Bronchial epithelial cell (primary cell): Measurements from ENCODE around the gene TNS2. TPM values are rescaled to one million over a fixed set of nuclear protein-coding genes. Genes with fewer than 3 reads are reported as not detected.

Experiments
- DNase-seq: peaks from one replicate; pipeline ENCODE4 v3.0.0-alpha.2; 2010; ENCODE audit warnings: low read depth
- FAIRE-seq: peaks from 2 replicates; lab custom pipeline; 2011; peaks lifted over from hg19 to GRCh38; lab: Jason Lieb, UNC
- H3K27me3 ChIP-seq: 2 replicates; pipeline ENCODE4 v1.5.1; 2011; ENCODE audit warnings: low read length; ENCODE audit not compliant: control insufficient read depth, insufficient read depth
- H3K36me3 ChIP-seq: 2 replicates; pipeline ENCODE4 v1.5.1; 2011; ENCODE audit warnings: low read length; ENCODE audit not compliant: control insufficient read depth, insufficient read depth
- H3K4me3 ChIP-seq: 2 replicates; pipeline ENCODE4 v1.5.1; 2011; ENCODE audit warnings: mild to moderate bottlenecking, low read depth, low read length, control low read depth
- total RNA-seq: library from RNA; depleted of rRNA; stranded (reverse); fragments of >200 nt; gene quantifications from 2 replicates; pipeline ENCODE4 v1.2.1, GENCODE V29; 2014
- TF ChIP-seq, protein P1 (sequence below): IDR thresholded peaks from 2 replicates; pipeline ENCODE4 v1.5.1; 2011; ENCODE audit warnings: mild to moderate bottlenecking, moderate library complexity, low read length, control low read depth, inconsistent platforms; ENCODE audit not compliant: insufficient read depth, severe bottlenecking

The TNS2 gene
- total RNA-seq, 1 donor from 2014 or later: 1.3 TPM

DNA sequence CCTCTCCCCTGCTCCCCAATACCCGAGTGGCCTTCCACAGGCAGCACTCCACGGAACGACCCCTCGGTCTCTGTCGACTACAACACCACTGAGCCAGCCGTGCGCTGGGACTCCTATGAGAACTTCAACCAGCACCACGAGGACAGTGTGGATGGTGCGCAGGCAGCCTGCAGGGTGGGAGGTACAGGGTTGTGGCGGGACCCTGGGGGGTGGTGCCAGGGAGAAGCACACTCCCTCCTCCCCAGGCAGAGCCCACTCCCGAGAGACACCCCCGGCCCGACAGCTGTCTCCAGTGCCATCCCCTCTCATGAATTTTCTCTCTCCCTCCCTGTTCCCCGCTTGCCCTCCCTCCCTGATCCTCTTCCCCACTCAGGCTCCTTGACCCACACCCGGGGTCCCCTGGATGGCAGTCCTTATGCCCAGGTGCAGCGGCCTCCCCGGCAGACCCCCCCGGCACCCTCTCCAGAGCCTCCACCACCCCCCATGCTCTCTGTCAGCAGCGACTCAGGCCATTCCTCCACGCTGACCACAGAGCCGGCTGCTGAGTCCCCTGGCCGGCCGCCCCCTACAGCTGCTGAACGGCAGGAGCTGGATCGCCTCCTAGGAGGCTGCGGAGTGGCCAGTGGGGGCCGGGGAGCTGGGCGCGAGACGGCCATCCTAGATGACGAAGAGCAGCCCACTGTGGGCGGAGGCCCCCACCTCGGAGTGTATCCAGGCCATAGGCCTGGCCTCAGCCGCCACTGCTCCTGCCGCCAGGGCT lies 9.0 kb downstream of the TNS2 start:
- DNase-seq (no peak), FAIRE-seq (no peak)
- no peaks in the 10 kb centered on the region for H3K27me3 ChIP-seq
- H3K4me3 ChIP-seq: no peak overlapping the region
- H3K36me3 ChIP-seq: peaks cover 8% of the 10 kb centered on the region
- TF ChIP-seq, protein P1, sequence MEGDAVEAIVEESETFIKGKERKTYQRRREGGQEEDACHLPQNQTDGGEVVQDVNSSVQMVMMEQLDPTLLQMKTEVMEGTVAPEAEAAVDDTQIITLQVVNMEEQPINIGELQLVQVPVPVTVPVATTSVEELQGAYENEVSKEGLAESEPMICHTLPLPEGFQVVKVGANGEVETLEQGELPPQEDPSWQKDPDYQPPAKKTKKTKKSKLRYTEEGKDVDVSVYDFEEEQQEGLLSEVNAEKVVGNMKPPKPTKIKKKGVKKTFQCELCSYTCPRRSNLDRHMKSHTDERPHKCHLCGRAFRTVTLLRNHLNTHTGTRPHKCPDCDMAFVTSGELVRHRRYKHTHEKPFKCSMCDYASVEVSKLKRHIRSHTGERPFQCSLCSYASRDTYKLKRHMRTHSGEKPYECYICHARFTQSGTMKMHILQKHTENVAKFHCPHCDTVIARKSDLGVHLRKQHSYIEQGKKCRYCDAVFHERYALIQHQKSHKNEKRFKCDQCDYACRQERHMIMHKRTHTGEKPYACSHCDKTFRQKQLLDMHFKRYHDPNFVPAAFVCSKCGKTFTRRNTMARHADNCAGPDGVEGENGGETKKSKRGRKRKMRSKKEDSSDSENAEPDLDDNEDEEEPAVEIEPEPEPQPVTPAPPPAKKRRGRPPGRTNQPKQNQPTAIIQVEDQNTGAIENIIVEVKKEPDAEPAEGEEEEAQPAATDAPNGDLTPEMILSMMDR: no peak

DNA sequence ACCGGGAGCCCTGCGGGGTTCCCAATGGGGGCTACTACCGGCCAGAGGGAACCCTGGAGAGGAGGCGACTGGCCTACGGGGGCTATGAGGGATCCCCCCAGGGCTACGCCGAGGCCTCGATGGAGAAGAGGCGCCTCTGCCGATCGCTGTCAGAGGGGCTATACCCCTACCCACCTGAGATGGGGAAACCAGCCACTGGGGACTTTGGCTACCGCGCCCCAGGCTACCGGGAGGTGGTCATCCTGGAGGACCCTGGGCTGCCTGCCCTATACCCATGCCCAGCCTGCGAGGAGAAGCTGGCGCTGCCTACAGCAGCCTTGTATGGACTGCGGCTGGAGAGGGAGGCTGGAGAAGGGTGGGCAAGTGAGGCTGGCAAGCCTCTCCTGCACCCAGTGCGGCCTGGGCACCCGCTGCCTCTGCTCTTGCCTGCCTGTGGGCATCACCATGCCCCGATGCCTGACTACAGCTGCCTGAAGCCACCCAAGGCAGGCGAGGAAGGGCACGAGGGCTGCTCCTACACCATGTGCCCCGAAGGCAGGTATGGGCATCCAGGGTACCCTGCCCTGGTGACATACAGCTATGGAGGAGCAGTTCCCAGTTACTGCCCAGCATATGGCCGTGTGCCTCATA lies 9.7 kb downstream of the TNS2 start:
- FAIRE-seq: no peak
- peaks cover 8% of the 10 kb centered on the region for H3K36me3 ChIP-seq
- H3K27me3 ChIP-seq: no peaks in the 10 kb centered on the region
- TF ChIP-seq, protein P1: no peak
- H3K4me3 ChIP-seq: no peak overlapping the region
- no peak for DNase-seq

DNA sequence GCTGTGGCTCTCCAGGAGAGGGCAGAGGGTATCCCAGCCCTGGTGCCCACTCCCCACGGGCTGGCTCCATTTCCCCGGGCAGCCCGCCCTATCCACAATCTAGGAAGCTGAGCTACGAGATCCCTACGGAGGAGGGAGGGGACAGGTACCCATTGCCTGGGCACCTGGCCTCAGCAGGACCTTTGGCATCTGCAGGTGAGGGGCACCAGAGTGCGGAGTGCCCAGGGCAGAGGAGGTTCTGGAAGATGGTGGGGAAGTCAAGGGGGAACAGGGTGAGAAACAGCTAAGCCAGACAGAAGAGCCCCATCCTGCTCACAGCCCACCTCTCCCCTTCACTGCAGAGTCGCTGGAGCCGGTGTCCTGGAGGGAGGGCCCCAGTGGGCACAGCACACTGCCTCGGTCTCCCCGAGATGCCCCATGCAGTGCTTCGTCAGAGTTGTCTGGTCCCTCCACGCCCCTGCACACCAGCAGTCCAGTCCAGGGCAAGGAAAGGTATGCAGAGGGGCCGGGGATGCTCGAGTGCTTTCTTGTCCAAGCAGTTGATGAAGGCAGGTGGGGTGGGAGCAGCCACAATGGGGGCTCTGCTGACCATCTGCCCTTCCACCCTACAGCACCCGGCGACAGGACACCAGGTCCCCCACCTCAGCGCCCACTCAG lies 10.3 kb downstream of the TNS2 start:
- H3K36me3 ChIP-seq: peaks cover 12% of the 10 kb centered on the region
- FAIRE-seq (no peak), DNase-seq (no peak)
- TF ChIP-seq, protein P1: no peak
- no peaks in the 10 kb centered on the region for H3K27me3 ChIP-seq
- no peak overlapping the region for H3K4me3 ChIP-seq

DNA sequence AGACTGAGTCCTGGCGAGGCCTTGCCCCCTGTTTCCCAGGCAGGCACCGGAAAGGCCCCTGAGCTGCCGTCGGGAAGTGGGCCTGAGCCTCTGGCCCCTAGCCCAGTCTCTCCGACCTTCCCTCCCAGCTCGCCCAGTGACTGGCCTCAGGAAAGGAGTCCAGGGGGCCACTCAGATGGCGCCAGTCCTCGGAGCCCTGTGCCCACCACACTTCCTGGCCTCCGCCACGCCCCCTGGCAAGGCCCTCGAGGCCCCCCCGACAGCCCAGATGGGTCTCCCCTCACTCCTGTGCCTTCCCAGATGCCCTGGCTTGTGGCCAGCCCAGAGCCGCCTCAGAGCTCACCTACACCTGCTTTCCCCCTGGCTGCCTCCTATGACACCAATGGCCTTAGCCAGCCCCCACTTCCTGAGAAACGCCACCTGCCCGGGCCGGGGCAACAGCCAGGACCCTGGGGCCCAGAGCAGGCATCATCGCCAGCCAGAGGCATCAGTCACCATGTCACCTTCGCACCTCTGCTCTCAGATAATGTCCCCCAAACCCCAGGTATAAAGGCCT lies 10.9 kb downstream of the TNS2 start:
- Histone ChIP-seq H3K36me3 (peaks cover 14% of the 10 kb centered on the region), H3K4me3 (no peak overlapping the region), H3K27me3 (no peaks in the 10 kb centered on the region)
- FAIRE-seq (no peak), DNase-seq (no peak)
- TF ChIP-seq, protein P1: no peak

DNA sequence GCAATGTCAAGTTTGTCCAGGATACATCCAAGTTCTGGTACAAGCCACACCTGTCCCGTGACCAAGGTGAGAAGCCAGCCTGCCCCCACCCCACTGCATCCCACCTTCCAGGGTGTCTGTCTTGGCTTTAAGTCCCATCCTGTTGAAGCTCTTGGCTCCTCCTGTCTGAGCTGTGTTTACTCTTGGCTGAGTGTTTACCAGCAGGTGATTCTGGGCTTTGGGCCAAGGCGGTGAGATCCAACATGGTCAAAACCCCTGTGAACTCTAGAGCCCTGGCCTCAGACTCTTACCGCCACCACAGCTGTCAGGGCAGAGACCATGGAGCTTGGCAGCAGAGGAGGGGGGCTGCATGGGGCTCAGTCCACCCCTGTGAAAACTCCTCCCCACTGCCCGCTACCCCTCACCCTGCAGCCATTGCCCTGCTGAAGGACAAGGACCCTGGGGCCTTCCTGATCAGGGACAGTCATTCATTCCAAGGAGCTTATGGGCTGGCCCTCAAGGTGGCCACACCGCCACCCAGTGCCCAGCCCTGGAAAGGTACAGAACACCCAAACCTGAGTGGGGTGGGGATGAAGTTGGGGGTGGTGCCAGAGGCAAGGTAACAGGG lies 11.6 kb downstream of the TNS2 start:
- DNase-seq (peak; percentile 57), FAIRE-seq (peak; percentile 75)
- peaks cover 16% of the 10 kb centered on the region for H3K36me3 ChIP-seq
- no peaks in the 10 kb centered on the region for H3K27me3 ChIP-seq
- TF ChIP-seq, protein P1: peak; percentile 46
- H3K4me3 ChIP-seq: no peak overlapping the region
